GM19099 (cell line): ENCODE measurements around the gene SLC25A14.

Source experiments
- POLR2A ChIP-seq: IDR thresholded peaks from 3 replicates; pipeline ENCODE4 v1.6.1; 2011; ENCODE audit warnings: low read depth; ENCODE audit not compliant: insufficient read length; ENCODE audit errors: extremely low read depth

The SLC25A14 gene, protein sequence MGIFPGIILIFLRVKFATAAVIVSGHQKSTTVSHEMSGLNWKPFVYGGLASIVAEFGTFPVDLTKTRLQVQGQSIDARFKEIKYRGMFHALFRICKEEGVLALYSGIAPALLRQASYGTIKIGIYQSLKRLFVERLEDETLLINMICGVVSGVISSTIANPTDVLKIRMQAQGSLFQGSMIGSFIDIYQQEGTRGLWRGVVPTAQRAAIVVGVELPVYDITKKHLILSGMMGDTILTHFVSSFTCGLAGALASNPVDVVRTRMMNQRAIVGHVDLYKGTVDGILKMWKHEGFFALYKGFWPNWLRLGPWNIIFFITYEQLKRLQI

GRCh38 chrX:130339408-130340222, at the start of gene SLC25A14:
Gene SLC25A14 (plus strand): TSS chrX:130339919. CDS start chrX:130340279, 360 bp downstream.
- peak; percentile 51 for TF ChIP-seq POLR2A

- TF ChIP-seq POLR2A = no peak
Observed at GRCh38 chrX:130295519-130296296, 44.0 kb upstream of the SLC25A14 start.

DNA sequence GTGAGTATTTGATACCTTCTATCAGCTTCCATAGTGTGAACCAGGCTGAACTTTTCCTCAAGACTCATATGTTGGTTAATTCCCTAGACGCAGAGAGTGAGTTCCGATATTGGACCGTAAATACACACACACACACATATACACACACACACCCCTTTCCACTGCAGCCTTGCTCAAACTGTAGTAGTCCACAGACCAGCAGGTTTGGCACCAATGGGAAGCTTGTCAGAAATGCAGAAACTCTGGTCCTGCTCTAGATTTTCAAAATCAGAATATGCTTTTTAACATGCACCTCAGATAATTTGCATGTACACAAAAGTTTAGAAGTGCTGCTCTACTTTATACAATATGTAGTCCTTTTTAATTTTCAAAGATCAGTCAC, 43.4 kb upstream of the SLC25A14 start:
- no peak for TF ChIP-seq POLR2A

DNA sequence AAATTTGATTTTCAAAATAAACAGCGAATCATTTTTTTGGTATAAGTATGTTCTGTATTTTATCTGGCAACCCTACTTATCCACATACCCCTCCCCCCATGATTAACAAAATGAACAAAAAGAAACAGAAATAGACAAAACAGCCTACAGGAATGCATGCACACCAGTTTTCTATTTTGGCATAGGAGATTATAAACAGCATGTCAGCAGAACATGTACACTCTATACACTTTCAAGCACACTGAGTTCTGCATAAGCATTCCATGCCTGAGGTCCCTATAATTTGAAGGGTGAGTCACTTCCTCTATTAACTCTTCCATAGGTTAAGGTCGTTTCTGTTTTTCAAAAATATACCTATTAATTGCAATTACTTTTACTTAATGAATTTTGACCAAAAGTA, 43.0 kb upstream of the SLC25A14 start:
- no peak for TF ChIP-seq POLR2A

DNA sequence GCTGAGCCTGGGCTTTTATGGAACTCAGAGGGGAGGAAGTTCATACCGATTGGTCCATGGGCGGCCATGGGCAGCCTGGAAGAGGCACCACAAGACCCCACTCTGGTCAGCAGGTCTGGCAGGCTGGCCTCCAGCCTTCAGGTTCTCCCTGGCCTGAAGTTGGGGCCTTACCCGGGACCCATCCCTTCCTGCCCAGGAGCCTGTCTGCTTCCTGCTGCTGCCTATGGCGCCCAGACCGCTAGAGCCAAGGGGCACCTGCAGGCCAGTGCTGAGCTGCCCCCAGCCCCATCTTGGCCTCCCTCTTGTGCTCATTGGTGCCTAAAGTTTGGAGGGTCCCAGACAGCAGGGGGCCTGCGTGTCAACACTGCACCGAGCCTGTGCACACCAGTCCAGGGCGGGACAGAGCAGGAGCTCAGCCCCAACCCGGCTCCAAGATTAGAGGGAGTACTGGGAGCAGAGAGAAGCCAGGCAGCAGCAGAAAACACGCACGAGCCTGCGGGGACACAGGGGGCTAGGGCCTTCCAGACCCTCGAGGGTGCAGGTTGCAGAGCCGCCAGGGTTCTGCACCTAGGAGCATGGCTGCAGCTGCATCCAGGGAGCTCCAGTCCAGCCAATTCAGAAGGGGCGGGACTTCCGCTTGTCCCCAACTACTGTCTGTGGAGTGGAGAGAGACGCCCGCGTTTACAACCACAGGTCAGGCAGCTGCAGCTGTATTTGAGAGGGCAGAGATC, 40.3 kb upstream of the SLC25A14 start:
- no peak for TF ChIP-seq POLR2A

DNA sequence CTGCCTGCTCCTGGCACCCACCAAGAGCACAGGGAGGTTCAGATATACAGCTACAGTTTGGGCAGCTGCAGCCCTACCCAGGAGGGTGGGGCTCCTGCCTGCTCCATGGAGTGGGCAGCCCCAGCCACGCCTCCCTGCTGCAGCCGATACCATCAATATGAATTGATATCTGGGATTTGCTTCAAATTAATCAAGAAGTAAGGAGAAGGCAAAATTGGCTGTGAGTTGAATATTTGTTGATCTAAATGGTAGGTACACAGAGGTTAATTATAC, 39.8 kb upstream of the SLC25A14 start:
- TF ChIP-seq POLR2A = no peak

DNA sequence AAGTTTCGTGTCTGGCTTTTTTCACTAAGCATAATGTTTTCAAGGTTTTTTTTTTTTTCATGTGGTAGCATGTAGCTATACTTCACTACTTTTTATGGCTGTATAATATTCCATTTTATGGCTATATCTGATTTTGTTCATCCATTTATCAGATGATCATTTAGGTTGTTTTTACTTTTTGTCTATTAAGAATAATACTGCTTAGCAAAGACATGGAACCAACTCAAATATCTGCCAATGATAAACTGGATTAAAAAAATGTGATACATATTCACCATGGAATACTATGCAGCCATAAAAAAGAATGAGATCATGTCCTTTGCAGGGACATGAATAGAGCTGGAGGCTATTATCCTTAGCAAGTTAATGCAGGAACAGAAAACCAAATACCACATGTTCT, 38.3 kb upstream of the SLC25A14 start:
- TF ChIP-seq POLR2A = no peak

- TF ChIP-seq POLR2A = no peak
Observed at GRCh38 chrX:130301977-130302376, 37.7 kb upstream of the SLC25A14 start.

GRCh38 chrX:130304587-130305368, 34.9 kb upstream of the SLC25A14 start:
- no peak for TF ChIP-seq POLR2A

GRCh38 chrX:130321550-130321949, 18.2 kb upstream of the SLC25A14 start:
- no peak for TF ChIP-seq POLR2A

GRCh38 chrX:130330146-130330545, 9.6 kb upstream of the SLC25A14 start:
- TF ChIP-seq POLR2A = no peak

DNA sequence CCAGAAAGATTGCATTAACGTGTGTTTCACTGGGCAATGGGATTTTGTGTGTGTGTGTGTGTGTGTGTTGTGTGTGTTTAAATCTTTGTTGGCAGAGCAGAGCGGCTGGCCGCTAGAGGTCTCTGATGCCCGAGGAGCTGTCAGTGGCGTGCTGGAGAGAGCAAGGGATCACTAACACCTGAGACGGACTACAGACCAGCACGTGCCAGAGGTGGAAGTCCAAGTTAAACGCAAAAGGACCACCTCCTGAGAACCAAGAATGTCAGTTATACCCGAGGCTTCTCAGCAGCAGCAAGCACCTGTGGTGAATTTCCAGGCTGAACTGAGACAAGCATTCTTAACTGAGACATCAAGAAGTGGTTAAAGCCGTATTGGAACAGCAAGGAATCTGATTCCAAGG, 9.0 kb upstream of the SLC25A14 start:
- TF ChIP-seq POLR2A = no peak

- no peak for TF ChIP-seq POLR2A
Observed at GRCh38 chrX:130336531-130336930, 3.2 kb upstream of the SLC25A14 start.

- no peak for TF ChIP-seq POLR2A
Observed at GRCh38 chrX:130340271-130340670, 552 bp downstream of the SLC25A14 start.
